Gastroesophageal sphincter (tissue), 3 donors: ENCODE data around the gene TNRC6B.

Experiments used
- CTCF ChIP-seq, 4 experiments: fragments of 200-600 bp in 2 of 4; fragments of 450-650 bp in 2 of 4; sonication (generic) in 1 of 4; IDR thresholded peaks; one replicate each; pipeline ENCODE4 v1.5.1; 2017 to 2019; ENCODE audit warnings: antibody characterized with exemption in 4 of 4, mild to moderate bottlenecking in 2 of 4, moderate library complexity in 2 of 4
- POLR2AphosphoS5 ChIP-seq: sonication (generic); formaldehyde crosslinking; IDR thresholded peaks from one replicate; pipeline ENCODE4 v1.6.1; 2017; ENCODE audit warnings: antibody characterized with exemption

GRCh38 chr22:40212121-40212520 lies 34.4 kb downstream of the TNRC6B start:
- TF ChIP-seq CTCF (IDR thresholded peaks at IDR 0.05), result no peak
- TF ChIP-seq POLR2AphosphoS5, result no peak
